PC-9 (cell line): ENCODE measurements around the gene NRP1. TPM values are rescaled to one million over a fixed set of nuclear protein-coding genes. Genes with fewer than 3 reads are reported as not detected.

Experiments used
- BruUV-seq: library from RNA; stranded (reverse); fragments of 400-500 nt; replicated peaks from 2 replicates; lab custom pipeline; 2021; lab: Mats Ljungman, UMichigan
- CTCF ChIA-PET: fragments of 300-600 bp; sonication (Branson Sonifier 250); formaldehyde crosslinking; loops from one replicate; lab custom pipeline; 2022; ENCODE audit warnings: antibody characterized with exemption; lab: Charles Lee
- POLR2A ChIA-PET: fragments of 300-600 bp; sonication (Branson Sonifier 250); formaldehyde crosslinking; loops from one replicate; lab custom pipeline; 2022; ENCODE audit warnings: antibody characterized with exemption; ENCODE audit not compliant: unreplicated experiment; lab: Charles Lee
- DNase-seq, 2 experiments: peaks; one replicate each; pipeline versions ENCODE4 v3.0.0 to v3.0.0-alpha.2; 2015 to 2022; ENCODE audit warnings: mixed read lengths in 1 of 2
- H2AFZ ChIP-seq: fragments of 200-600 bp; sonication (generic); 2 replicates; pipeline ENCODE4 v1.8.1; 2017; ENCODE audit warnings: antibody characterized with exemption
- H3F3A ChIP-seq: fragments of 200-600 bp; sonication (generic); 2 replicates; pipeline ENCODE4 v1.8.1; 2017; ENCODE audit warnings: antibody characterized with exemption, mild to moderate bottlenecking, low read depth; ENCODE audit not compliant: insufficient read depth
- H3K27ac ChIP-seq: fragments of 200-600 bp; sonication (generic); 2 replicates; pipeline ENCODE4 v1.6.1; 2016; ENCODE audit warnings: mixed run types
- H3K27me3 ChIP-seq: fragments of 200-600 bp; sonication (generic); 2 replicates; pipeline ENCODE4 v1.6.1; 2016; ENCODE audit warnings: low read depth, mixed run types; ENCODE audit not compliant: insufficient read depth
- H3K36me3 ChIP-seq: fragments of 200-600 bp; sonication (generic); 2 replicates; pipeline ENCODE4 v1.6.1; 2016; ENCODE audit warnings: low read depth, mixed run types
- H3K4me1 ChIP-seq: fragments of 200-600 bp; sonication (generic); replicated peaks from 2 replicates; pipeline ENCODE4 v1.6.1; 2016; ENCODE audit warnings: mixed run types; ENCODE audit not compliant: insufficient read depth
- H3K4me2 ChIP-seq: fragments of 200-600 bp; sonication (generic); 2 replicates; pipeline ENCODE4 v1.6.1; 2017; ENCODE audit warnings: mixed run types
- H3K4me3 ChIP-seq: fragments of 200-600 bp; sonication (generic); 2 replicates; pipeline ENCODE4 v1.6.1; 2016; ENCODE audit warnings: mixed run types
- H3K79me2 ChIP-seq: fragments of 200-600 bp; sonication (generic); 2 replicates; pipeline ENCODE4 v1.6.1; 2017; ENCODE audit warnings: low read depth, mixed run types
- H3K9me2 ChIP-seq: fragments of 200-600 bp; sonication (generic); 2 replicates; pipeline ENCODE4 v1.8.1; 2017; ENCODE audit warnings: mild to moderate bottlenecking; ENCODE audit not compliant: insufficient read depth
- H3K9me3 ChIP-seq: fragments of 200-600 bp; sonication (generic); 2 replicates; pipeline ENCODE4 v1.8.1; 2016; ENCODE audit warnings: low read depth; ENCODE audit not compliant: insufficient read depth
- H4K20me1 ChIP-seq: fragments of 200-600 bp; sonication (generic); 2 replicates; pipeline ENCODE4 v1.8.1; 2017; ENCODE audit not compliant: insufficient read depth
- CTCF ChIP-seq: fragments of 200-600 bp; sonication (generic); conservative IDR thresholded peaks from 2 replicates; pipeline ENCODE4 v1.6.1; 2017; ENCODE audit warnings: mixed run types, antibody characterized with exemption, mild to moderate bottlenecking, moderate library complexity
- EZH2 ChIP-seq: fragments of 200-600 bp; sonication (generic); IDR thresholded peaks from 2 replicates; pipeline ENCODE4 v1.8.0; 2017; ENCODE audit warnings: antibody characterized with exemption, low read depth
- intact Hi-C: fragments of 100-400 bp; cut with micrococcal nuclease; formaldehyde crosslinking; loops from one replicate; pipeline ENCODE4 v1.10.0; 2022; ENCODE audit not compliant: unreplicated experiment
- total RNA-seq: library from RNA; stranded (reverse); gene quantifications from 2 replicates; pipeline ENCODE4 v1.2.3, GENCODE V29; 2021

The NRP1 gene
- total RNA-seq, 1 experiment from 2014 or later: 30.5 TPM

- no peak for DNase-seq
- BruUV-seq: no TSS peak
Observed at GRCh38 chr10:33211106-33211878, 123.2 kb downstream of the NRP1 start.

GRCh38 chr10:33209802-33210201, 124.7 kb downstream of the NRP1 start:
- Histone ChIP-seq H3K9me2 (no peaks in the 10 kb centered on the region), H4K20me1 (no peaks in the 10 kb centered on the region), H3K27me3 (no peaks in the 10 kb centered on the region), H2AFZ (no peak overlapping the region), H3F3A (no peaks in the 10 kb centered on the region), H3K4me1 (no peaks in the 10 kb centered on the region), H3K36me3 (peaks cover 24% of the 10 kb centered on the region), H3K4me2 (no peak overlapping the region), H3K27ac (no peak overlapping the region), H3K4me3 (no peak overlapping the region), H3K79me2 (no peaks in the 10 kb centered on the region), H3K9me3 (no peaks in the 10 kb centered on the region)
- intact Hi-C loops: no loop called here
- DNase-seq: no peak
- BruUV-seq: no TSS peak
- POLR2A ChIA-PET: no interaction called here
- TF ChIP-seq EZH2 (no peak), CTCF (no peak)
- CTCF ChIA-PET: no interaction called here

More at GRCh38 chr10:33211106-33211878, 123.2 kb downstream of the NRP1 start:
- POLR2A ChIA-PET: interaction anchor here (0.6 kb wide), 1 partner anchor 915 kb away, joined by 3 read pairs; no protein-coding TSS in a partner anchor
- peaks cover 29% of the 10 kb centered on the region for H3K36me3 ChIP-seq
- H3K4me1 ChIP-seq: peaks cover 10% of the 10 kb centered on the region; the same call in 1 of the 2 replicates
- no peak overlapping the region for H3K4me2 ChIP-seq
- TF ChIP-seq CTCF: no peak
- no peak for TF ChIP-seq EZH2
- CTCF ChIA-PET: interaction anchor here (0.5 kb wide), 1 partner anchor 50 kb away, joined by 6 read pairs; no protein-coding TSS in a partner anchor
- no peaks in the 10 kb centered on the region for H4K20me1 ChIP-seq
- H3K27me3 ChIP-seq: no peaks in the 10 kb centered on the region
- no peak overlapping the region for H3K4me3 ChIP-seq
- intact Hi-C loops: no loop called here
- H3K79me2 ChIP-seq: no peaks in the 10 kb centered on the region
- peaks cover 6% of the 10 kb centered on the region; the same call in 1 of the 2 replicates for H3F3A ChIP-seq
- no peaks in the 10 kb centered on the region for H3K9me3 ChIP-seq
- no peak overlapping the region for H3K27ac ChIP-seq
- no peak overlapping the region for H2AFZ ChIP-seq
- H3K9me2 ChIP-seq: no peaks in the 10 kb centered on the region

GRCh38 chr10:33208166-33208565, 126.3 kb downstream of the NRP1 start:
- intact Hi-C loops: no loop called here
- H3K27ac ChIP-seq: no peak overlapping the region
- CTCF ChIA-PET: no interaction called here
- H3K4me2 ChIP-seq: no peak overlapping the region
- peaks cover 14% of the 10 kb centered on the region; the same call in 1 of the 2 replicates for H3K36me3 ChIP-seq
- H3K4me1 ChIP-seq: no peaks in the 10 kb centered on the region
- no peaks in the 10 kb centered on the region for H3K79me2 ChIP-seq
- H2AFZ ChIP-seq: no peak overlapping the region
- DNase-seq: no peak
- TF ChIP-seq CTCF (no peak), EZH2 (no peak)
- POLR2A ChIA-PET: no interaction called here
- H3K9me2 ChIP-seq: no peaks in the 10 kb centered on the region
- H3F3A ChIP-seq: 0 out of 2 replicates have a peak, but pooled peaks cover 2% of the 10 kb centered on the region
- BruUV-seq: no TSS peak
- no peaks in the 10 kb centered on the region for H3K9me3 ChIP-seq
- no peaks in the 10 kb centered on the region for H4K20me1 ChIP-seq
- no peaks in the 10 kb centered on the region for H3K27me3 ChIP-seq
- H3K4me3 ChIP-seq: no peak overlapping the region
